H9 (cell line): ENCODE measurements around the gene NRROS. TPM values are rescaled to one million over a fixed set of nuclear protein-coding genes. Genes with fewer than 3 reads are reported as not detected.
A peak's percentile ranks its signal among the peaks of the same experiment; 100 is the strongest.

Source experiments
- DNase-seq: peaks from one replicate; pipeline ENCODE4 v3.0.0-alpha.2; 2017
- H2AFZ ChIP-seq: one replicate; pipeline ENCODE4 v1.6.1; 2013; ENCODE audit warnings: mild to moderate bottlenecking, low read length, control low read depth, moderate library complexity
- H2AK5ac ChIP-seq: 2 replicates; pipeline ENCODE4 v1.6.1; 2013; ENCODE audit warnings: low read length, control low read depth, mixed read lengths; ENCODE audit not compliant: insufficient read length
- H2BK120ac ChIP-seq: one replicate; pipeline ENCODE4 v1.6.1; 2013; ENCODE audit warnings: low read depth, mild to moderate bottlenecking, low read length, control low read depth, inconsistent platforms; ENCODE audit not compliant: poor library complexity, severe bottlenecking
- H2BK12ac ChIP-seq: 2 replicates; pipeline ENCODE4 v1.6.1; 2013; ENCODE audit warnings: low read length, control low read depth, mixed read lengths, low read depth; ENCODE audit not compliant: insufficient read length
- H2BK15ac ChIP-seq: 2 replicates; pipeline ENCODE4 v1.6.1; 2013; ENCODE audit warnings: low read depth, low read length, control low read depth
- H2BK20ac ChIP-seq: one replicate; pipeline ENCODE4 v1.6.1; 2013; ENCODE audit warnings: low read depth, mild to moderate bottlenecking, low read length, control low read depth, inconsistent platforms; ENCODE audit not compliant: poor library complexity, severe bottlenecking
- H2BK5ac ChIP-seq: 2 replicates; pipeline ENCODE4 v1.6.1; 2013; ENCODE audit warnings: low read length, control low read depth, mixed read lengths; ENCODE audit not compliant: insufficient read length
- H3K14ac ChIP-seq: 2 replicates; pipeline ENCODE4 v1.6.1; 2013; ENCODE audit warnings: low read length, control low read depth; ENCODE audit not compliant: insufficient read depth
- H3K18ac ChIP-seq: 2 replicates; pipeline ENCODE4 v1.6.1; 2013; ENCODE audit warnings: low read depth, mild to moderate bottlenecking, mixed read lengths, low read length, control low read depth; ENCODE audit not compliant: insufficient read length
- H3K23ac ChIP-seq: 2 replicates; pipeline ENCODE4 v1.6.1; 2013; ENCODE audit warnings: low read length, control low read depth, mixed read lengths, low read depth; ENCODE audit not compliant: insufficient read length
- H3K23me2 ChIP-seq: 2 replicates; pipeline ENCODE4 v1.6.1; 2013; ENCODE audit warnings: low read depth, mild to moderate bottlenecking, mixed read lengths, low read length, control low read depth; ENCODE audit not compliant: insufficient read length, poor library complexity, severe bottlenecking
- H3K27ac ChIP-seq: 2 replicates; pipeline ENCODE4 v1.5.1; 2013; ENCODE audit warnings: low read length, control low read depth, mixed read lengths, low read depth; ENCODE audit not compliant: insufficient read length
- H3K27me3 ChIP-seq: 2 replicates; pipeline ENCODE4 v1.6.1; 2013; ENCODE audit warnings: low read length, control low read depth, inconsistent platforms; ENCODE audit not compliant: insufficient read depth
- H3K4ac ChIP-seq: 2 replicates; pipeline ENCODE4 v1.6.1; 2013; ENCODE audit warnings: low read depth, mild to moderate bottlenecking, control low read depth, inconsistent platforms, low read length, moderate library complexity
- H3K4me1 ChIP-seq: 2 replicates; pipeline ENCODE4 v1.6.1; 2013; ENCODE audit warnings: low read length, control low read depth, inconsistent platforms; ENCODE audit not compliant: insufficient read depth
- H3K4me2 ChIP-seq: 2 replicates; pipeline ENCODE4 v1.6.1; 2013; ENCODE audit warnings: low read length, control low read depth, mixed read lengths; ENCODE audit not compliant: insufficient read length, insufficient read depth
- H3K56ac ChIP-seq: 2 replicates; pipeline ENCODE4 v1.6.1; 2013; ENCODE audit warnings: low read depth, mild to moderate bottlenecking, mixed read lengths, low read length, control low read depth; ENCODE audit not compliant: insufficient read length
- H3K79me1 ChIP-seq: 2 replicates; pipeline ENCODE4 v1.6.1; 2013; ENCODE audit warnings: low read depth, mild to moderate bottlenecking, moderate library complexity, low read length, control low read depth, inconsistent platforms; ENCODE audit not compliant: insufficient read depth, poor library complexity, severe bottlenecking
- H3K79me2 ChIP-seq: 2 replicates; pipeline ENCODE4 v1.6.1; 2013; ENCODE audit warnings: low read length, control low read depth, inconsistent platforms; ENCODE audit not compliant: insufficient read depth
- H3K9ac ChIP-seq: 2 replicates; pipeline ENCODE4 v1.6.1; 2013; ENCODE audit warnings: low read length, control low read depth, mixed read lengths; ENCODE audit not compliant: insufficient read length; ENCODE audit errors: extremely low read depth
- H3K9me3 ChIP-seq: one replicate; pipeline ENCODE4 v1.6.1; 2013; ENCODE audit warnings: low read depth, low read length, inconsistent platforms; ENCODE audit not compliant: control insufficient read depth
- H3T11ph ChIP-seq: one replicate; pipeline ENCODE4 v1.6.1; 2013; ENCODE audit warnings: mild to moderate bottlenecking, low read length, control low read depth, inconsistent platforms
- H4K20me1 ChIP-seq: one replicate; pipeline ENCODE4 v1.6.1; 2013; ENCODE audit not compliant: control insufficient read depth, insufficient read length, insufficient read depth
- H4K5ac ChIP-seq: 2 replicates; pipeline ENCODE4 v1.6.1; 2013; ENCODE audit warnings: low read depth, mild to moderate bottlenecking, mixed read lengths, low read length, control low read depth; ENCODE audit not compliant: insufficient read length
- H4K8ac ChIP-seq: replicated peaks from 2 replicates; pipeline ENCODE4 v1.6.1; 2013; ENCODE audit warnings: low read length, control low read depth, mixed read lengths, low read depth; ENCODE audit not compliant: insufficient read length
- H4K91ac ChIP-seq: 2 replicates; pipeline ENCODE4 v1.6.1; 2013; ENCODE audit warnings: low read depth, mild to moderate bottlenecking, moderate library complexity, mixed read lengths, low read length, control low read depth; ENCODE audit not compliant: insufficient read length
- H3K27ac Mint-ChIP-seq, 3 experiments: 2 replicates in 2 of 3; 3 replicates in 1 of 3; pipeline ENCODE4 v1.8.0; 2020 to 2021; ENCODE audit warnings: mixed read lengths in 3 of 3, mild to moderate bottlenecking in 1 of 3, moderate library complexity in 1 of 3
- H3K27me3 Mint-ChIP-seq: 2 replicates; pipeline ENCODE4 v1.8.0; 2021; ENCODE audit warnings: low read depth, mild to moderate bottlenecking, moderate library complexity, mixed read lengths
- H3K36me3 Mint-ChIP-seq, 3 experiments: 2 replicates in 2 of 3; 3 replicates in 1 of 3; pipeline ENCODE4 v1.8.0; 2020 to 2021; ENCODE audit warnings: low read depth in 3 of 3, mixed read lengths in 3 of 3; ENCODE audit not compliant: insufficient read depth in 1 of 3
- H3K4me1 Mint-ChIP-seq, 2 experiments: 2 replicates each; pipeline ENCODE4 v1.8.0; 2020; ENCODE audit warnings: mixed read lengths in 2 of 2
- H3K4me3 Mint-ChIP-seq, 2 experiments: 2 replicates in 1 of 2; 3 replicates in 1 of 2; pipeline ENCODE4 v1.8.0; 2020 to 2021; ENCODE audit warnings: mild to moderate bottlenecking in 2 of 2, mixed read lengths in 2 of 2, moderate library complexity in 1 of 2
- H3K9me3 Mint-ChIP-seq, 2 experiments: 2 replicates in 1 of 2; 3 replicates in 1 of 2; pipeline ENCODE4 v1.8.0; 2020; ENCODE audit warnings: mild to moderate bottlenecking in 2 of 2, mixed read lengths in 2 of 2, moderate library complexity in 1 of 2
- CTCF ChIP-seq: fragments of 200-600 bp; sonication (generic); conservative IDR thresholded peaks from 3 replicates; pipeline ENCODE4 v1.8.0; 2021; ENCODE audit warnings: antibody characterized with exemption, mild to moderate bottlenecking
- WGBS: extraction: QIAGEN DNeasy Blood & Tissue Kit; methylation state at CpG from one replicate; pipeline ENCODE4 v1.1.7; 2013; ENCODE audit warnings: missing lambda C conversion rate, low lambda C conversion rate, mixed read lengths; ENCODE audit not compliant: insufficient read length; ENCODE audit errors: extremely low coverage; 5-methylcytosine and 5-hydroxymethylcytosine counted together
- total RNA-seq: library from RNA; stranded (reverse); gene quantifications from 2 replicates; pipeline ENCODE4 v1.2.1, GENCODE V29; 2021

Gene NRROS
- total RNA-seq, 1 experiment from 2014 or later: 4.0 TPM

GRCh38 chr3:196609343-196609775 is 30.1 kb upstream of the NRROS start:
- H2BK20ac ChIP-seq: no peak overlapping the region
- no peak overlapping the region for H3K23ac ChIP-seq
- H3K27me3 Mint-ChIP-seq: no peaks in the 10 kb centered on the region
- no CpG with 5 or more reads among the region's 5 CpGs for WGBS
- H4K91ac ChIP-seq: no peak overlapping the region
- no peak overlapping the region for H4K8ac ChIP-seq
- H3K18ac ChIP-seq: no peak overlapping the region
- no peak overlapping the region for H3K56ac ChIP-seq
- no peak overlapping the region for H3K9ac ChIP-seq
- no peaks in the 10 kb centered on the region for H3K79me2 ChIP-seq
- no peak overlapping the region for H4K5ac ChIP-seq
- H3K23me2 ChIP-seq: no peaks in the 10 kb centered on the region
- no peak overlapping the region for H3K4me2 ChIP-seq
- H3K9me3 ChIP-seq: no peaks in the 10 kb centered on the region
- no peak overlapping the region for H3K4ac ChIP-seq
- no peak overlapping the region for H2BK12ac ChIP-seq
- H3K4me1 Mint-ChIP-seq: peaks cover 17 to 18% of the 10 kb centered on the region in 2 experiments
- peak; percentile 92 for DNase-seq
- no peaks in the 10 kb centered on the region for H4K20me1 ChIP-seq
- H3K4me1 ChIP-seq: no peaks in the 10 kb centered on the region
- H2AK5ac ChIP-seq: no peak overlapping the region
- H2AFZ ChIP-seq: no peak overlapping the region
- no peak overlapping the region for H3K27ac ChIP-seq
- 0 out of 7 replicates have a peak overlapping the region, but pooled peaks of 1 of the 3 experiments have one; percentile 48 for H3K27ac Mint-ChIP-seq
- H3K79me1 ChIP-seq: no peaks in the 10 kb centered on the region
- H3K14ac ChIP-seq: no peak overlapping the region
- no peak overlapping the region for H2BK15ac ChIP-seq
- no peaks in the 10 kb centered on the region for H3K27me3 ChIP-seq
- no peaks in the 10 kb centered on the region for H3K9me3 Mint-ChIP-seq
- no peak overlapping the region for H2BK5ac ChIP-seq
- H2BK120ac ChIP-seq: no peak overlapping the region
- TF ChIP-seq CTCF: peak; percentile 92
- H3K36me3 Mint-ChIP-seq: no peaks in the 10 kb centered on the region
- H3K4me3 Mint-ChIP-seq: no peak overlapping the region
- no peak overlapping the region for H3T11ph ChIP-seq
